ENCODE data around the gene TK2.

DNA sequence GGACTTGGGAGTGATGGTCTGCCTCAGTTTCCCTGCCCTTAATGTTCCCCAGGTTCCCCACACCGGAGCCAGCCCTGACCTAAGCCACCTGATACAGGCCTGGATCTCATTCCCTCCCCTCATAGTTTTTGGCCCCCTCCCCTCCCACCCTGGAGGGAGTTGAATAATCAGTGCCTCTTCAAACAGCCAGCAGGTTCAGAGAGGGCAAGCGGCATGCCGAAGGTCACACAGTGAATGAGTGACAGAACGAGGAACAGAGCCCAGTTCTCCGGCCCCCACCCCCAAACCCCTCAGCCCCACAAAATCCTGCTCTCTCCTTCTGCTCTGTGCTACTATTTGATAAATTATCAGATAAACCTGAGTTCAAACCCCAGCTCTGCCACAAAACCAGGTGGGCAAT is 91.6 kb downstream of the TK2 start:
- TF ChIP-seq POLR2AphosphoS5 (IDR thresholded peaks at IDR 0.05), result no peak
- no peak for TF ChIP-seq POLR2A (IDR thresholded peaks at IDR 0.05)
- no peak for TF ChIP-seq CTCF (IDR thresholded peaks at IDR 0.05)

Data from transverse colon (tissue), 4 donors.